DMS79 (cell line): ENCODE results near the gene SLC38A1.
"Not testable (repeated sequence)": the region's sequence is repeated elsewhere in the genome, so short reads cannot be mapped to it uniquely, and the experiment has no call there.

ENCODE experiments used
- DNase-seq: peaks from one replicate; lab custom pipeline; 2025; lab: John Stamatoyannopoulos, UW

Gene SLC38A1

GRCh38 chr12:46207644-46208043, 61.2 kb downstream of the SLC38A1 start:
- no peak for DNase-seq

- no peak for DNase-seq
Measured at GRCh38 chr12:46206471-46206870, 62.4 kb downstream of the SLC38A1 start.

DNA sequence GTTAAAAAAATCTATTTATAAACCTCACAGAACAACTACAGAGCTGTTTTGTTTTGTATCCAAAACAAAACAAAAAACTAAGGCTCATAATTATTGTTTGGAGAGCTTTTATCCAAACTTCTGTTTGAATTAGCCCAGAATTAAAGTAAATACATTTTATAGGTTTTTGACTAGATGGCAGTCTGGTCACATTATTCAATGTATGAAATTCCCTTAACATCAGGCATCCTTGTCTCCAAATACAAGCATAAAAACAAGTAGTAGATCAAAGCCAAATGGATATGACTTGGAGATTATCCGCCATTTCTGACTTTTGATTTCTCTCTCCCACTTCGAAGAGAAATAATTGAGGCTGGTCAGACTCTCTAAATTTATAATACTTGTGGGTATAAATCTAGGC, 63.5 kb downstream of the SLC38A1 start:
- DNase-seq = no peak

- DNase-seq = no peak
Measured at GRCh38 chr12:46201284-46201789, 67.5 kb downstream of the SLC38A1 start.

DNA sequence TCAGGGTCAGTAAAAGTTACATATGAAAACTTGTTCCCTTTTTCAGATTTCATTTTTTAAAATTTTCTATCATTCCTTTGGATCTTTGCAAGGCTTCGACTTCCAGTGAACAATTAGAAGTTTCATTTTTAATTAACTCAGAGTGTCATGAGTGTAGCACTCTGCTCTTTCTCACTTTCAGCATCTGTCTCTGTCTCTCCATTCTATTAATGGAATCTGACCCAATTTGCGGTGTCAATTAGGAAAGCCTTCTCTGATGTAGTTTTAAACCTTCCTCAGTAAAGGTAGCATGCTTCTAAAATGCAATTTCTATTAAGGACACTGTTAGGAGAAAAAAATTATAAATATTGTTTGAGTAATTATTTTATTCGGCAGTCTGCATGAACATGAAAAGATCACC, 68.3 kb downstream of the SLC38A1 start:
- no peak for DNase-seq

- DNase-seq = no peak
Measured at GRCh38 chr12:46198913-46199312, 69.9 kb downstream of the SLC38A1 start.

DNA sequence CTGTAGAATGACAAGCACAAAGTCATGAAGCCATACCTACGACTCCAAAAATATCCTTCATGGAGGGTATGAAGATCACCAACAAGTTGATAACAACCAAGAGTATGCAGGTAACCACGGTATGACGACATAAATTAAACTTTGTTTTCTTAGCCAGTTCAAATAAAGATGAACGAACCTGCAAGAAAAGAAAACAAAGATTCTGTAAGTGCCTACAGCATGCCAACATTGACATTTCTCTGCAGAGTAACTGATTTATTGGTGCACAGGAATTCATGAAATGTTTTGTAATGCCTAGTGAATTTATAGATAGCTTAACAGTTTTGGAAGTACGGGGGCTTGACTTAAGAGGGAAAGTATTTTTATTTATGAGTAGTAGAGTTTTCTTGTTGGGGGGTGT, 71.0 kb downstream of the SLC38A1 start:
- DNase-seq = no peak

GRCh38 chr12:46190533-46190932, 78.3 kb downstream of the SLC38A1 start:
- not testable (repeated sequence) for DNase-seq

DNA sequence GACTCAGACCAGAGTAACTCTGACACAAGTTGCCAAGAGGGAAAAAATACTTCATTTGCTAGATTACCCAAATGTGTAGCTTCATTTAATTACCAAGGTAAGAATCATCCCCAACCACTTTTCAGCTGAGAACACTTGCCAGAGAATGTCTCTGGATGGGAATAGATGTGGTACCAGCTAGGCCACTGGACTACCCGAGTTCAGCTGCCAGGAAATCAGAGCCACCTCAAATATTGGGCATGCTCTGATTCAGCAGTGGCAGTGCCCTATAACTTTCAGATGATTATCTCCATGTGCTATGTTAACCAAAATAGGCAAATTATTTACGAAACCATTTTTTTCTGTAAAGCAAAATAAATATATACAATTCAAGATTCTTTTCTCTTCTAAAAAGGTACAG, 80.7 kb downstream of the SLC38A1 start:
- no peak for DNase-seq

DNA sequence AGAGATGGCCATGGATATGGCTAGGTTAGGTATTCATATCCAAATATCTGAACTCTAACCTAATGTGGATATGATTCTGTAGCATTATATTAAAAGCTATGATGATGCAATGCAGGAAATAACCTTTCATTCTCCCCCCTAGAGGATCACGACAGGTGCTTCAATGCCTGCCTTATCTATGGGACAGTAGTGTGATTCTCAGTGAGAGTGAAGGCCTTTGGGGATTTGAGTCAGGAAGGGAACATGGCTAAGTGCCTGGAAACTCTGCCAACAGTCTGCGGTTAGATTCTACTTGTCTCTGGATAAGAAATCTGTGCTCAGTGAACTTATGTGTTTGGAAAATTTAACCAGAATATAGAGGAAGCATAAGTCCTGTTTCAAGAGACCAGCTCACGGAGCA, 81.8 kb downstream of the SLC38A1 start:
- no peak for DNase-seq

DNA sequence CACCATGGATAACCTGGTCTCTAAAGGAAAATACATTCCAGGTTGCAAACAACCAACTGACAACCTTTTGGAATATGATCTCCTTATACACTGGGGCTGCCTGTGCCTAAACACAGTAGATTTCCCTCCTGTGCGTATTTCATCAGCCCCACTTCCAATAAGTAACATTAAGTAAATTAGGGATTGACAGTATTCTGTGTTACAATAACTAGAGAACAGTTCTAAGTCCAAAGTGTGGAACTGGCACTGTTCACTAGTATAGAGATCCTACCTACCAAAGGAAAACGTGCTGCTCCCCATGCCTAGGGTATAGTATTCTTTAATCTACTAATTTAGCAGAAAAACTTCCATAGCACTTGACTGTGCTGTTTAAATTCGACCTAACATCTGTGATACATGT, 82.8 kb downstream of the SLC38A1 start:
- DNase-seq = no peak

- no peak for DNase-seq
Measured at GRCh38 chr12:46185686-46186085, 83.2 kb downstream of the SLC38A1 start.

DNA sequence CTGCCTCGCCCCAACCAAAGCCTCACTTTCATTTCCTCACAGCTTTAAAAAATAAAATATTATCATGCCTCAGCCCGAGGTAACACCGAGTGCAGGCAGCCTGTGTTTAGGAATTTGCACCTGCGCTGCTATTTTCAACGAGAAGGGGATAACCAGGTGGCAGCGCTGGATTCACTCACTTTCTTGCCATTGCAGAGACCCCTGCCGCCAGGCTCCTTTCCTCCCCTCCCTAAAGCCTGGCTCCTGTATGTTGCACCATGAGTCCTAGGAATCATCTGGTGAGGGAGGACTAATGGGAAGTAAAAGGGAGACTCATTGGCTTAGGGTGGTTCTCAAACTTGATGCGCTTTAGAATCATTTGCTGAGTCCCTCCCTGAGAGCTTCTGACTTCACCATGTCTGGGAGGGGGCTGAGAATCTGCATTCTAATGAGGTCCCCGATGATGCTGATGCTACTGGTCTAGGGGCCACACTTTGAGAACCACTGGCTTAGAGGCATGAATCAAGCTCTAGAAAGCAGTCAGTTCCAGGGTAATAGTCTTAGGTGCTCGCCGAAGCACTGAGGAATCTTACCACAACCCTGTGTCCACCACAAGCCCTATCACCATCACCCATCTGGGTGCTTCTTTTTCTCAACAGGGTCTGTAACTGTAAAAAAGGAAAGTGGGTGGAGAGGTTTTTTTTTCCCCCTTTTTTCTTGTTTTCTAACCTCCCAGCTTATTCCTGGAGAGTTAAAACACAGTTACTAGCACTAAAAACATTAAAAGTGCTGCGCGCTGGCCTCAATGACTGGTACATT, 83.8 kb downstream of the SLC38A1 start:
- no peak for DNase-seq

DNA sequence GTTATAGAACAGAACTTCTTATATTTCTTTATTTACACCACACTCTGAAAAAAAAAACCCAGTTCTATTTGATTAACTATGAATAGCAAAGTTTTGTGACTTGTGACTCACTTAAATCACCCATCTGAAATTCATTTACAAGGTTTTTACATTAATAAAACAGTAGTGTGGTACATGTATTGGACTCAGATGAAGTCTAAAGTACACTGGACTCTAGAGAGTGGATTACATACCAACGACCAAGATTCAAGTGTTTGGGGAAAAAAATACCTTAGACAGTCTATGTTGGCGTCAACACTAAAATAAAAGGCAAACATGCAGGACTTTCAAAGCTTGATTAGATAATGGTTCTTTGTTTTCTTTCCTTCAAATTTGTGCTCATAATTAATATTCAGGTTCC, 85.7 kb downstream of the SLC38A1 start:
- DNase-seq = no peak

GRCh38 chr12:46181465-46181864, 87.4 kb downstream of the SLC38A1 start:
- no peak for DNase-seq

DNA sequence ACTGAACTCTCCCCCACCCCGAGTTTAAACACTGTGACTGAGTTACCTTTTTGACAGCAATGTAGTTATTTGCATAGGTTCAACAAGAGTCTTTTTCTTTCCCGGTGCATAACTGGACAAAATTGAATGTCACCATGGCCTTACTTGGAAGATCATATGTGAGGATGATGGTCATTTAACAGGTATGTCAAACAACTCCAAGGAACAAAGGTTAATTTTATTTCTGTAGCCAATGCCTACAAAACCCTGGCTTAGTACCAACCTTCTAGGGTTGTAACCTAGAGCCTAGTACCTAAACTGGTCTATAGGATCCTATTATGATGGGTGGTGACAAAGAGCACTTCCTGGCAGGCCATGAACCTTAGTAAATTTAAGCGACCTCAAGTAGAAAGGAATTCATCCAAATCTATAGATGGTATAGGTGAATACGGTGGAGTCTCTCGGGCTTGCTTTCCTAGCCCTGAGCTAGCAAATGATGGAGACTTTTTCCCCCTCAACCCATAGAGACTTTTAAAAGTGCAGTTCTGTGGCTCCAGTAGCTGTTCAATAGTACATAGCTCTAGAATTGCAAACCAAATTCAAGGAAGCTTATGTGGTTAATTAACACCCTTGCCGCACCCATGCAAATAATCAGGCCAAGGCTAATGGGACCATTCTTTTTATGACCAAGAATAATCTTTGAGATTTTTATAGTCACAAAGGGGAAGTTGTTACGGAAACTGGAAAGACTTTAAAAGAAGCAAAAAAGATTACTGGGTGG, 89.0 kb downstream of the SLC38A1 start:
- no peak for DNase-seq

GRCh38 chr12:46177837-46178608, 90.8 kb downstream of the SLC38A1 start:
- peak; percentile 4 for DNase-seq

DNA sequence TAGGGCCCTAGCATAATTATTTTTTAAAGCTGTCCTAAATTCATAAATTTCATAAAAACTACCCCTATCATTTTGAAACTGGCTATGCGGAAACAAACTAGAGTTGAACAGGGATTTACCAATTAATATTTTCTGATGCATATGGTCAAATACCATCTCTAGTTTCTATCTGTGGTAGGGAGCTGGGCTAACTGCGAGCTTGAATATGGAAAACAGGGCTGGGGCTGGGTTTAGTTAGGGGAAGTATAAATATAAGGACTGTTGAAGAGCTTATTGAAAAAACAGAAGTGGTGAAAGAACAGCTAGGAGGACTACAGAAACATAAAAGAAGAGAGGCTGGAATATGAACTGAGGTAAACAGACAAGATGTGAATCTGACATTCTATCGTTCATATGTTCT, 91.8 kb downstream of the SLC38A1 start:
- DNase-seq = no peak

- no peak for DNase-seq
Measured at GRCh38 chr12:46174919-46175318, 93.9 kb downstream of the SLC38A1 start.

DNA sequence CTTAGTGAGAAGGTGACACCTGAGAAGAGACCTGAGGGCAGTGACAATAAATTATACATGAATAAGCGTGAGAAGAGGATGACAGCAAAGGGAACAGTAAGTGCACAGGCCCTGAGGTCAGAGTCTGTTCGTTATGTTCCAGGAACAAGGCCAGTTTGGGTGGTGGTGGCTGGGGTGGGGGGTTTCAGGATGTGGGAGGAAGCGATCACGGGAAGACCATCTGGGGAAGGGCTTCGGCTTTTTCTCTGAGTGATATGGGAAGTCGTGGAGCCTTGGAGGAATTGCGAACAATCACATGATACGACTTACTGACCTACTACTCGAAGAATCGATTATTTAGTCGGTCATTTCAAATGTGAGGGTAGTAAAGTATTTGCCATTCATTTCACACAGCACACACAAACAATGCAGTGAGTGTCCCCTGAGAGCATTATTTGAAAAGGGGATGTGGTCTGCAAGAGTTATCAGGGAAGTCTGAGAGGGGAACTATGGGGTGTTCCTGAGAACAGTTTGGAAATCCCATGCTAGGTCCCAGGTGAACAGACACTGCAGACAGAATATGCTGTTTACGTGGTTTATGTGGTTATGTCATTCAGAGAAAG, 94.7 kb downstream of the SLC38A1 start:
- no peak for DNase-seq

DNA sequence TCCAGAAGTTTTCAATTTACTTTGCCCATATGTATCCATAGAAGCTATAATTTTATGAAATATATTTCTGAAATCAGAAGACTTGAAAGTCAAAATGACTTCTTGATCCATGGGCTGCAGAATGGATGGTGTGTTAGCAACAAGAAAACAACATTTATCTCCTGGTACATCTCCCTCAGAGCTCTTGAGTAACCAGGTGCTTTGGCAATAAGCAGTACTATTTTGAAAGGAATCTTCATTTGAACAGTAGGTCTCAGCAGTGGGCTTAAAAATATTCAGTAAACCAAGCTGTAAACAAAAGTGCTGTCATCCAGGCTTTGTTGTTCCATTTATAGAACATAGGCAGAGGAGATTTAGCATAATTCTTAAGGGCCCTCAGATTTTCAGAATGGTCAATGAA, 100.4 kb downstream of the SLC38A1 start:
- no peak for DNase-seq

DNA sequence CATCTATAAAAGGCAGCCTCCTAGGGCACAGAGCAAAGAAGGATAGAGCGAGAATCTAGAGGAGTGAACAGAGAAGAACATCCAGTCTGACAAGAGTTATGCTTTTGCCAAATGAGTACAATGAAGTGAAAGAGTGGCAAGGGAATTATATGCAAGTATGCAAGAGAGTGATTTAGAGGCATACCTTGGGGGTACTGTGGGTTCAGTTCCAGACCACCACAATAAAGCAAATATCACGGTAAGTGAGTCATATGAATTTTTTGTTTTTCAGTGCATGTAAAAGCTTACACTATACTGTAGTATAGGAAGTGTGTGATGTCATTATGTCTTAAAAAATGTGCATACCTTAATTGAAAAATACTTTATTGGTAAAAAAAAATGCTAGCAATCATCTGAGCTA, 101.4 kb downstream of the SLC38A1 start:
- DNase-seq = no peak
